T follicular helper cell (primary cell): ENCODE results near the gene DOCK8.
"Not testable (repeated sequence)": the region's sequence is repeated elsewhere in the genome, so short reads cannot be mapped to it uniquely, and the experiment has no call there.

ENCODE experiments used
- DNase-seq: peaks from one replicate; pipeline ENCODE4 v3.0.0-alpha.2; 2020; ENCODE audit warnings: low read depth

The DOCK8 gene

DNA sequence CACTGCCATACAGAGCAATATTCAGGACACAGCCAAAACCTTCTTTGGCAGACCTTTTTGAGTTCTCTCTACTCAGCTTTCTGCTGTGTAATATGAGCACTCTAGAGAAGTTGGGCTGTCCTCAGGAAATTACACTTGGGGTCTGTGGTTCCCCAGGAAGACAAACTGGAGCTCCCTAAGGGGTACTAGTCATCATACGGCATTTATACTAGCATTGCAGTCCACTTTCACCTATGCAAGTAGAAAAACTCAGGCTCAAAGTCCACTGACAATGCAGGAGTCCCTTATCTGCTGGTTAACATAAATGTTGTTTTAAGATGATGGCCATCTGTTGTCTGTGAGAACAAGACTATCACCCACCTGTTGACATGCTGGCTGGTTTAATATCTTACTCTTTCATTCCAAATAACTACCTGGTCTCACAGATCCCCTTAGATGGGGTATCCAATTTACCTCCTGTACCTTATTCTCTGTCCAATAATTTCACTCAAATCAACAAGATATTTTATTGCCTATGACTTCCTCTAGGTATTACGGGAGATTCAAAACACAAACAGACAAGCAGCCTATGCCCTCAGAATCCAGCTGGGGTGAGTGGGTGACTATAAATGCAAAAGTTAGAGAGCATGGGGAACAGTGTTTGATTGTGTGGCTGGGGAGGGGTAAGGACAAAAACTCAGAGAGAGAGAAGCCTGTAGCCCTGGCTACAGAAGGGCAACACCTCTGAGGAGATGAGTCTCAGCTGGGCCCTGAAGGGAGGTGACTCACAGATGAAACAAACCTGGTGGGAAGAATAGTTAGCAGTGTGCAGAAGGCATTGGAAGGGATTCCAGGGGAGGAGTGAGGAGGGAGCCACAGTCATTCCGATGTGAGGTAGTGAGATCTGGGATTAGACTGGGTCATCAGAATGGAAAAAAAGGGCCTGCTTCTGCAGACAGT, 10.2 kb downstream of the DOCK8 start:
- DNase-seq = no peak

DNA sequence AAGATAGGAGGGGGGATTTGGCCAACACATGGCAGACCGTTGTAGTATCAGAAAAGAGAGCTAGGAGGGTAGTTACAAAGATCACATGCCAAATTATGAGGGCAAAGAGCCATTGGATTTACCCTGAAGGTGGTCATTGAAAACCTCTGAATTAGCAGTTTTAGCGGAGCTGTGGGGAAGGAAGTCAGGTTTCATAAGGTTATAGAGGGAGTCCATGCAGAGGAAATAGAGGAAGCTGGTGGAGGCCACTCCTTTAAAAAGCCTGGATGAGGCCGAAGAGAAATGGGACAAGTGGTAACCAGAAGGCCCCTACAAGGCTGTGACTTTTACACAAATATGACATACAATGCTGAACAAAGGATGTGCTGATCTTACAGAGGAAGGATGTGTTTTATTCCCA, 13.2 kb downstream of the DOCK8 start:
- no peak for DNase-seq

DNA sequence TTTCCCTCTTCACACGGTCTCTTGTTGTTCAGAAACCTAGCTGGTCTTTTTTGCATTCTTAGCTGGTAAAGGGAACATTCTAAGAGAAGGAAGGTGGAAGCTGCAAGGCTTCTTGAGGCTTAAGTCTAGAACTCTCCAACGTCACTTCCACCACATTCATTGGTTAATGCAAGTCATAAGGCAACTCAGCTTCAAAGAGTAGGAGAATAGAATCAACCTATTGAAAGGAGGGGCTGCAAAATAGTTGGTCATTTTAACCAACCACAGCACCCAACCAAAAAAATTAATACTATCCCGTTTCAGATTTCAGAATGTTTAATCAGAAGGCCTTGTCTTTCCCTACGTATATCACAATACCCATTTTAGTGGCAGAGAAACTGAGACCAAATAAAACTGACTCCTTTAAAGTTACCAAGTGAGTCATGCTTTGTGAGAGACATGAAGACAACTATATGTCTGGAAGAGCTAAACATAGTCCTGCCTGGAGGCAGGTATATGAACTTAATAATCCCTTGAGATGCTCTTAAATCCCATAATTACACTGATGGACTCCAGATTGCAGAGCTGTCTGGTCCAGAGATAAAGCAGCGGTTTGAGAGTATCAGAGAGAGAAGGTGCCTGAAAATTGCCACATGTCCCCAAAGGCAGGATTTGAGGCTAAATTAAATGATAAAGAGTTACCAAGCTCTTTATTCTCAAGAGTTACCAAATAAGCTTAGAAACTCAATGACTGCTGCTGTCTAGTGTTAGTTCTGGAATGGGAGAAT, 14.4 kb downstream of the DOCK8 start:
- DNase-seq = no peak

DNA sequence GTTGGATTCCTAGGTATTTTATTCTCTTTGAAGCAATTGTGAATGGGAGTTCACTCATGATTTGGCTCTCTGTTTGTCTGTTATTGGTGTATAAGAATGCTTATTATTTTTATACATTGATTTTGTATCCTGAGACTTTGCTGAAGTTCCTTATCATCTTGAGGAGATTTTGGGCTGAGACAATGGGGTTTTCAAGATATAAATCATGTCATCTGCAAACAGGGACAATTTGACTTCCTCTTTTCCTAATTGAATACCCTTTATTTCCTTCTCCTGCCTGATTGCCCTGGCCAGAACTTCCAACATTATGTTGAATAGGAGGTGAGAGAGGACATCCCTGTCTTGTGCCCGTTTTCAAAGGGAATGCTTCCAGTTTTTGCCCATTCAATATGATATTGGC, 17.0 kb downstream of the DOCK8 start:
- DNase-seq = not testable (repeated sequence)

DNA sequence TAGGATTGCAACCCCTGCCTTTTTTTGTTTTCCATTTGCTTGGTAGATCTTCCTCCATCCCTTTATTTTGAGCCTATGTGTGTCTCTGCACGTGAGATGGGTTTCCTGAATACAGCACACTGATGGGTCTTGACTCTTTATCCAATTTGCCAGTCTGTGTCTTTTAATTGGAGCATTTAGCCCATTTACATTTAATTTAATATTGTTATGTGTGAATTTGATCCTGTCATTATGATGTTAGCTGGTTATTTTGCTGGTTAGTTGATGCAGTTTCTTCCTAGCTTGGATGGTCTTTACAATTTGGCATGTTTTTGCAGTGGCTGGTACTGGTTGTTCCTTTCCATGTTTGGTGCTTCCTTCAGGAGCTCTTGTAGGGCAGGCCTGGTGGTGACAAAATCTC, 19.0 kb downstream of the DOCK8 start:
- DNase-seq = not testable (repeated sequence)

DNA sequence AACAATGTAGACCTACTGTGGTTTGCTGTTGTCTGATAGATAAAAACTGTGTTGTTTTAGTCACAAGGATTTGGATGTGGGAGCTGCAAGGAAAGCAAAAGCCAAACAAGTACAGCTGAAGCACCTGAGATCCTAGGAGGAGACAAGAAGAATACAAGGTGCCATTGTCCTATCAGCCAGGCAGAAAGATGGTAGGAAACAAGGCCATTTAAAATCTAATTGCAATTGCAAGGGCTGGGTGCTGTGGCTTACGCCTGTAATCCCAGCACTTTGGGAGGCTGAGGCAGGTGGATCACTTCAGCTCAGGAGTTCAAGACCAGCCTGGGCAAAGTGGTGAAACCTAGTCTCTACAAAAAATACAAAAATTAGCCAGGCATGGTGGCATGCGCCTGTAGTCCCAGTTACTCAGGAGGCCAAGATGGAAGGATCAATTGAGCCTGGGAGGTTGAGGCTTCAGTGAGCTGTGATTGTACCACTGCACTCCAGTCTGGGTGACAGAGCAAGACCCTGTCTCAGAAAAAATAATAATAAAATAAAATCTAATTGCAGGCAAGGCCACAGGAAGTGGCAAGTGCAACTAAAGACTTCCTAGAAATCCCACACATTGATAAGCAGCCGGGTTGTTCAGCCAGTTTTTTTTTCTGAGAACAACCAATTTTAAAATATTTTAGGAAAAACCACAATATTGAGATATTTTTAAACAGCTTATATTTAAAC, 22.6 kb downstream of the DOCK8 start:
- DNase-seq = no peak

DNA sequence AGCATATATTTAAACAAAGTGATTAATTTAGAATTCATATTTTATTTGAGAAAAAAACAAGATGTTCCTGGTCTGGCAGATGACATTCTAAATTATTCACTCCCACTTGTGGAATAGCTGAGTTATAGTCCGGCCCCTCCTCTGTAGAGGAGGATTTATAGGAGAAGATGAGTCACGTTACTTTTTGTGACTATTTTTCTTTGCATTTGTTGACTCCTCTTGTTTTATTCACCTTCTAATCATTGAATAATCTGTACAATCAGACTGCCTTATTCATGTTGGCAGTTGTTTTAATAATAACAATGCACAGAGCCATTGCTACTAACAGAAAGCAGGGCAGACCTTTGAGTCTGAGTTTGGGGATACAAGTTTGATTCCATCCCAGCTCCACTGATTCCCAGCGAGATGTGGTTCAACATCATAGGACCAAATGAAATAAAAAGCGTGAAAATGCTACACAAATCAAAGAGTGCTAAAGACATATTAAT, 23.2 kb downstream of the DOCK8 start:
- DNase-seq = no peak

DNA sequence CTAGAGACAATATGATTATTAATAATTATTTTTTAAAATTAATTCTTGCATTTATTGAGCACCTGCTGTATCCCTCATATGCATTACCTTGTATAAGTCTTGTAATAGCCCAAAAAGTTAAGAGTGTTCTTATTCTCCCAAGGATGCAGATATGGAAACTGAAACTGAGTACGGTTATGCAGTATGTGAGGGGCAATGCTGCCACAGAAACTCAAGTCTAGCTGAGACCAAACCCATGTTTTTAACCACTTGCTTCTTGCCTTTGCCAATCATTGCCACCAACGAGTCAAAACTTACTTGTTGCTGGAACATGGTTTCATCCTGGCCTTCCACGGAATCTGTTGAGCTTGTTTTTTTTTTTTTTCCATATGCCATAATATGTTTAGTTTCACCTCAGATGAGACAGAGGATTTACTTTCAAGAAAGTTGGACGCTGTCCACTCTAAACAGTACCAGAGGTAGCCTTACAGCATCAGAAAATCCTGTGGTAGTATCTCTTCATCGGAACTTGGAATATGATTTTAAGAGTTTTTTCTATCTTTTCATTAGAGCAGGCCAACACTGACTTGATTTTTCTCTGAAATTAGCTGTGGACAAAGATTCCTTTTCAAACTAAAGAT, 27.9 kb downstream of the DOCK8 start:
- DNase-seq = no peak

DNA sequence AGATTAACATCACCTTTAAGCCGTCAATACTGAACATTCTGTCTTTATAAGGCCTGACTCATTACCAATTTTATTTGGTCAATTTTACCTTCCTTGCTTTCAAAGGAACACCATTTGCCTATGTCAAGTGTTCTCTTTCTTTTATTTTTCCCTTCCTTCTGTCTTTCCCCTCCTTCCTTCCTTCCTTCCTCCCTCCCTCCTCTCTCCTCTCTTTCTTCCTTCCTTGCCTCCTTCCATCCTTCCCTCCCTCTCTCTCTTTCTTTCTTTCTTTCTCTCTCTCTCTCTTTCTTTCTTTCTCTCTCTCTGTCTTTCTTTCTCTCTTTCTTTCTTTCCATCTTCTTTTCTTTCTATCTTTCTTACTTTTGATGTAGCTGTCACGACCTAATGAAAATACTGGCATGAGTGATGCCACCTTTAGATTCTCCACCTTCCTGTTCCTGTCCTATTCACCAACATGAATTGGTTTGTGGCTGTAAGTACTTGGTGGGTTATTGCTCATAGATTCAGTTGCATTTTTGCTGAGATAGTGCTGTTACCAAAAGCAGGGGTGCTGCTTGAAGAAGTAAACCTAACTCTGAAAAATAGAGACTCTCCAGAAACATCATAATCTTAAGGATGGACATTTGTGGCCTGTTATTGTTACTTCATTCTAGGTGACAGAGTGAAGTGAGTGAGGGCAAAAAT, 33.8 kb downstream of the DOCK8 start:
- no peak for DNase-seq

DNA sequence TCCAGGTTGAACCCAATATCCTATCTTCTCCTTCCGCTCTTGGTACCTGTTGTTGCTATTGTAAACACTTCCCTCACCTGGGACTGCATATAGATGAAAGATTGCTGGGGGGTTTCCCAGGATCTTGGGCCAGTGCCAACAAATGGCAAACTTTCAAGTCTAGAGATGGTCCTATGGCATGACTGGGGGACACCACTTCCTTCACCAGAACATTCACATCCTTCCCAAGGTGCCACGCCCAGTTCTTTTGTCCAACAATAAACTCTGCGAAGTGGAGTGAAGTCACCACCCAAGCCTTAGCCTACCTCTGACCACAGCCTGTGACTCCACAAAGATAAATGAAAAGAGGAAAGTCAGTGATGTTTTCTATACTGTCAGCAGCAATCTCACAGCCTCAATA, 34.4 kb downstream of the DOCK8 start:
- peak; percentile 1 for DNase-seq

DNA sequence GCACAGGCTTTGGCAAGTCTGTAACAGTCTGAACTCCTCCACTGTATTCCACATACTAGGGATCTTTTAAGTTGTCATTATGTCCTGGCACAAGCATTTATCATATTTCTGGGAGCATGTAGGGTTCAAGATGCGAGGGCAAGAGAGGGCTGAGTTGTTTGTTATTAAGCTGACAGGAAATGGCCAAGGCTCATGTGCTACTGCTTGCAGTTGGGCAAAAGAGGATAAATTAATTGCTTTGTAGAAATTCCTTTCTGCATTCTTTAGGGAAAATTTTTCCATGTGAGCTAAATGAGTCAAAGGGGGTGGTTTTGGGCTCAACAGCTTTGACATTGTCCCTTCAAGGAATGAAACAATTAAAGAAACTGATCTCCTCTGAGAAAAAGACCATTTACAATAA, 35.4 kb downstream of the DOCK8 start:
- DNase-seq = no peak

DNA sequence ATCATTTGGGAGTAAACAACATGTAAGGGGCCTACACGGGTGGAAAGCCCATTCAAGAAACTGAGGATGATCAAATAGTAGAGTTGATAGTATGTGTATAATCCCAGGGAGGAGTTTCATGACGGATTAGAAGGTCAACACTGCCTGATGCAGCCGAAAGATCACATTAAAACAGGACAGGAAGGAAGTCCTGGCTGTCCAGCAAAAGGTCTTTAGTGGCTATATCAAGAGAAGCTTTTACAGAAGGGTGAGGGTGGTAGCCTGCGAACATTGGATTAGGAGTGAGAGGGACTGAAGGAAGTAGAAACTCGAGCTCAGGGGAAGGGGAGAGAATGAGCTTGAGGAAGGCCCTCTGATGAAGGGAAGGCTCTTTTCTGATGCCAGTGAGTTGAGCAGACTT, 36.0 kb downstream of the DOCK8 start:
- no peak for DNase-seq

DNA sequence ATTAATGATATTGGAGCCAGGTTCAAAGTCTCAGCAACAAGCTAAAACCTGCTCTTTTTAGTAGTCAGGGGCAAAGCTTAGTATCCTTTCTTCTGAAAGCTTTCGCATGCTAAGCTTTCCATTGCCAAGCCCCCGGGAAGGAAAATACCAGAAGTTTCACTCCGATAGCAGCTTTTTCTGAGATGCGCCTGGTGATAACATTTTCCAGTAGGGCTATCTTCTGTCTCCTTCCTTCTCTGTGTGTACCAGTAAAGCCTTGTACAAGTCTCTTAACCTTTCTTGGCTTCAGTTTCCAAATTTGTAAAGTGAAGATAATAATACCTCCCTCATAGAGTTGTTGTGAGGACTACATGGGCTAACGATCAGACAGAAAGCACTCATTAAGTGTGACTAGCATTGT, 36.7 kb downstream of the DOCK8 start:
- DNase-seq = no peak

DNA sequence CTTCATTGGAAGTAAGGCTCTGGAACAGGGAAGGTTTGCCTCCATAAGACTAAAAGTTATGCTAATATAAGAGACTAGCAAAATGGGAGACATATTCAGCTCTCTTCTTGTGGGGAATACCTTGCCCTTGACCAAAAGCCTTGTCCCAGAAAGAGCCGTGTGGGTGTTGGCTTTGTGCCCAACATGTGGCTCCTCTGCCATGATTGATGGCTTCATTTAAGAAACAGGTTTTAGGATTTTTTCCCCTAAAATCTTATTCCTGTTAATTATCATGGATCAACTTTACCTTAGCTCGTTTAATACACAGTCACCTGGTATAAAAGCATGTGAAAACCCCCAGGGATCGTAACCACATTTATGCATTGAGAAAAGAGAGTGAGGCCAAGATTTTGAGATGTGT, 38.9 kb downstream of the DOCK8 start:
- DNase-seq = no peak

DNA sequence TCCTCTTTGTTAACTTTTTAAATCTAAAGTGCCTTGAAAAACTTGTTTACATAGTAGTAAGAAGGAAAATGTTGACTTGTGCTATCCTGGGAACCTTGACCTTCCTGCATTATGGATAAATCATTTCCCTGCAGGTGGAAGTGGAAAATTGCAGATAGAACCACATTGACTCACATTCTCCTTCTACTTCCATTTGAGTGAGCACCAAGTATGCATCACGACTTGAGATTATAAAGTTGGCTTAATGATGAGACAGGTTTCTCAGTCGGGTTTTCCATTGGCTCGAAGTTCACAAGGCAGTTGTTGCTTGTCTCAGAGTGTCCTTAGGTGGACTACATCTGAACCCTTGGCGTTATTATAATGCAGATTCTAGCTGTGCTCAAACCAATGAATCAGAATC, 39.9 kb downstream of the DOCK8 start:
- DNase-seq = no peak

DNA sequence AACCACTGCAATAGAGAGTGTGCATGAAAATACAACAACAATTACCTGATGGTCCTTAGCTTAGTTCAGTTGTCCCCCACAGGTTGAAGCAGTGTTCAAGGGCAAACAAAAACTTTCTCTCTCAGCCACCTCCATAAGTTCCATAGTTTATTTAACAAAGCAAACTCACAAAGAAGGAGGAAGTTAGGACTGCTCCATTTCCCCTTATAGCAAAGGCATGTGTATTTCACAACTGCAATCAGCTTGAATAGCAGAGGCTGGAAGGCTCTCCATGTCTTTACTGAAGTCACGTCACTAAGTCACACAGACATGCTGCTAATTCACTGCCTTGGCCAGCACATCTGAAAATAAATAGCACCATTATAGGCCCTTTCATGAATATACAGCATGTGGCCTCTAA, 43.3 kb downstream of the DOCK8 start:
- no peak for DNase-seq

DNA sequence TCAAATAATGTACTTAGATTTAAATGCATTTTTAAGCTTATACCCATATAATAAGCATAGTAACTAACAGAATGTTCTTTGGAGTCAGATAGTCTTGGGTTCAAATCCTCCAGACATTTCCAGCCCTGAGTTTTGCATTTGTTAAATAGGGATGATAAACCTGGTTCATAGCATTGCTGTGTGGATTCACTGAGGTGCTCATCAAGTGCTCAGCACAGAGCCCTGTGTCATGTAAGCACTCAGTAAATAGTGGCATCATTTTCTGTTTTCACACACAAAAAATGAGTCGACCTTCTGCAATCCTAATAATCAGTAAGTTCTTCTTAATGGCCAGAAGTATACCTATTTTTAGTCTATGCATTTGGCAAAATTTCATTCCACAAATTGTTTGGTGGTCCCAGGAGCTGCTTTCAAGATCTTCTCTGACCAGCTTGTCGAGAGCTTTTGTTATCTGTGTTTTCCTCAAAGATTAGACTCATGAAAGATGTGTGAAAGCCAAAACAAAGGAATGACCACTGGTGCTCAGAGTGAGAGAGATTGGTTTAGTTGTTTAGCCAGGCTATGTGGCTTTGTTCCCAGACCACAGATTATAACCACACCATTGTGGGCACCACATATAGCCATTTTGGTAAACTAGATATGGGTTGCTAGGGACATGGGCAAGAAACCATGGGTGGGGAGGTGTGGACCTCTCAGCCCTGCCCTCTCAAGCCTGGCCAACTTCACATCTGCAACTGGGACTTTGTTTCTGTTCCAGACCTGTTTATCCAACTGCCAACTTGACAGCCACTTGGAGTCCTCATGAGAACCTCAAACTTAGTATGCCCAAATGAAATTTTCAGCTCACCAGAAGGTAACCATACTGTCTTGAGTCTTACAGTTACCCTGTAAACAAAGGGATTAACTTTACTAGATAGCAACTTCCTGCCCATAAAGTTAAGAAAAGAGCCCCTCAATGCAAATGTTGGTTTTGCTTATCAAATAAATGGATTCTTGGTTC, 45.0 kb downstream of the DOCK8 start:
- no peak for DNase-seq

DNA sequence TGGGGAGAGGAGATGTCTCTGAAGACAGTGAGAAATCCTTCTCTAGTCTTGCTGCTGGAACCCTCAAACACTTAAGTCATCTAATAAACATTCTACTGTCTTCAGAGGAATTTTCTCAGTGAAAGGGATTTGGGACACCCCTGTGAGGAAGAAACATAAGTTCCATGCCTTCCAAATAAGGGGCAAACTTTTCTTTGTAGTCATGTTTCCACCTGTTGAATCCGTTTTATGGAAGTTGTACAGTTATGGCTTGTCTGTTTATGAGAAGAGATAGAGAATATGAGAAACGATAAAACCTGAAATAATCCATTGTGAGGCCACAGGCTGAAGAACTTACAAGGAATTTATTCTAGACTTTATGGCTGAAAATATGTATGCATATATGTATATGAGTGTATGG, 49.6 kb downstream of the DOCK8 start:
- no peak for DNase-seq

DNA sequence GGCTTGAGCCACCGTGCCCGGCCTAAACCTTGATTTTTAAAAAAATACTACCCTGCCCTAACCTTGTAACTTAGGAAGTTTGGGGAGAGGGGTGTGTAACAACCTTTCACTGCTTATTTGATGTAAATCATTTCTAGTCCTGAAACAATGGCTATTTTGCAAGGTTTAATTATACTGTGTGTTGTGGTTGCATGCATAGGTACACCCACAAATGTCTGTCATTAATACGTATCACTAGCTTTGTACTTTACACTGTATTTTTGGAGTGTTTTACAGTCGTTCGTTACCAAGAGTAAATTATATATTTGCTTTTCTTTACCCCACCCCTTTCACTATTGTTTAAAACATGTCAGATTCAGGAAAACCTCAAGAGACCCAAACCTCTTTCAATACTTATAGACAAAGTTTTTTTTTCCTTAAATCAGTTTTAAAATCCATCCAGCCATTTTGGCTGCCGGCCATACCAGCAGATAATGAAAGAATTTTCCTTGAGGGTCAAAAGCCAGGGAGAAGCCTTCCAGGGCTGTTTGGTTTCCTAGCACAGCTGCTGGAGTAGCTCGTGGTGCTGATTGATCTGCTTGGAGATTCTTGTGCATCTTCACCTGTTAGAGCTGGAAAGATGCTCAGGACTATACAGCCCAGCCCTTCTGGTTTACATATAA, 50.7 kb downstream of the DOCK8 start:
- no peak for DNase-seq

DNA sequence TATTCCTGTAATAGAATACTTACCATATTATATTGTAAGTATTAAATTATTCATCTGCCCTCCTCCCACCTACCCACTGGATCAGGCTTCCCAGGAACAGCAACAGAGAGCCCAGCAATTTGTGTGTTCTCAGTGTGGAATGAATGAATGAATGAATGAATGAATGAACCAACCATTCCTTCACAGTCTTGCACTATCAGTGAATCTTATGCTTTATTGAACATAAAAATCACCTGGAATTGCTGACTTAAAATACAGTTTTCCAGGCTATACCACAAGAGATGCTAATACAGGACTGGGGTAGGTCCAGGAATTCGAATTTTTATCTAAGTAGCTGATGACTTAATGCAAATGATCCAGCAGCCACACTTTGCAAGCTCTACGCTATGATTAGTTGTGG, 51.6 kb downstream of the DOCK8 start:
- no peak for DNase-seq
